ENCODE measurements around the gene CRYGC. TPM values are rescaled to one million over a fixed set of nuclear protein-coding genes. Genes with fewer than 3 reads are reported as not detected.

Gene CRYGC
- total and polyA plus RNA-seq, 2 experiments from 2014 or later: not detected

GRCh38 chr2:208097313-208097712 is 32.3 kb downstream of the CRYGC start:
- H4K20me1 ChIP-seq (replicated peaks; ENCODE audit: insufficient read depth): no peaks in the 10 kb centered on the region
- peaks cover 10% of the 10 kb centered on the region for H3K4me1 ChIP-seq (ENCODE audit: insufficient read depth)
- H3K27me3 Mint-ChIP-seq (ENCODE audit: insufficient read depth, low read depth, poor library complexity): peaks cover 3% of the 10 kb centered on the region
- H3K27ac Mint-ChIP-seq: no peak overlapping the region
- TF ChIP-seq CREB1 (CRISPR knock-in tag; IDR thresholded peaks at IDR 0.05; ENCODE audit: low read depth): no peak
- no peak for TF ChIP-seq EZH2 (IDR thresholded peaks at IDR 0.05; ENCODE audit: low read depth, unreplicated experiment)
- no peak for TF ChIP-seq JUNB (IDR thresholded peaks at IDR 0.05; ENCODE audit: unreplicated experiment)
- no peak for TF ChIP-seq NANOG (IDR thresholded peaks at IDR 0.05; ENCODE audit: borderline replicate concordance)
- TF ChIP-seq REST (IDR thresholded peaks at IDR 0.05; ENCODE audit: unreplicated experiment): no peak
- TF ChIP-seq ETS1 (IDR thresholded peaks at IDR 0.05): no peak
- no peak for TF ChIP-seq ZNF331 (CRISPR knock-in tag; IDR thresholded peaks at IDR 0.05; ENCODE audit: low read depth)
- no peak for TF ChIP-seq STAT1 (IDR thresholded peaks at IDR 0.05; ENCODE audit: unreplicated experiment)
- TF ChIP-seq ZNF114 (CRISPR knock-in tag; IDR thresholded peaks at IDR 0.05): no peak
- TF ChIP-seq, protein P1, sequence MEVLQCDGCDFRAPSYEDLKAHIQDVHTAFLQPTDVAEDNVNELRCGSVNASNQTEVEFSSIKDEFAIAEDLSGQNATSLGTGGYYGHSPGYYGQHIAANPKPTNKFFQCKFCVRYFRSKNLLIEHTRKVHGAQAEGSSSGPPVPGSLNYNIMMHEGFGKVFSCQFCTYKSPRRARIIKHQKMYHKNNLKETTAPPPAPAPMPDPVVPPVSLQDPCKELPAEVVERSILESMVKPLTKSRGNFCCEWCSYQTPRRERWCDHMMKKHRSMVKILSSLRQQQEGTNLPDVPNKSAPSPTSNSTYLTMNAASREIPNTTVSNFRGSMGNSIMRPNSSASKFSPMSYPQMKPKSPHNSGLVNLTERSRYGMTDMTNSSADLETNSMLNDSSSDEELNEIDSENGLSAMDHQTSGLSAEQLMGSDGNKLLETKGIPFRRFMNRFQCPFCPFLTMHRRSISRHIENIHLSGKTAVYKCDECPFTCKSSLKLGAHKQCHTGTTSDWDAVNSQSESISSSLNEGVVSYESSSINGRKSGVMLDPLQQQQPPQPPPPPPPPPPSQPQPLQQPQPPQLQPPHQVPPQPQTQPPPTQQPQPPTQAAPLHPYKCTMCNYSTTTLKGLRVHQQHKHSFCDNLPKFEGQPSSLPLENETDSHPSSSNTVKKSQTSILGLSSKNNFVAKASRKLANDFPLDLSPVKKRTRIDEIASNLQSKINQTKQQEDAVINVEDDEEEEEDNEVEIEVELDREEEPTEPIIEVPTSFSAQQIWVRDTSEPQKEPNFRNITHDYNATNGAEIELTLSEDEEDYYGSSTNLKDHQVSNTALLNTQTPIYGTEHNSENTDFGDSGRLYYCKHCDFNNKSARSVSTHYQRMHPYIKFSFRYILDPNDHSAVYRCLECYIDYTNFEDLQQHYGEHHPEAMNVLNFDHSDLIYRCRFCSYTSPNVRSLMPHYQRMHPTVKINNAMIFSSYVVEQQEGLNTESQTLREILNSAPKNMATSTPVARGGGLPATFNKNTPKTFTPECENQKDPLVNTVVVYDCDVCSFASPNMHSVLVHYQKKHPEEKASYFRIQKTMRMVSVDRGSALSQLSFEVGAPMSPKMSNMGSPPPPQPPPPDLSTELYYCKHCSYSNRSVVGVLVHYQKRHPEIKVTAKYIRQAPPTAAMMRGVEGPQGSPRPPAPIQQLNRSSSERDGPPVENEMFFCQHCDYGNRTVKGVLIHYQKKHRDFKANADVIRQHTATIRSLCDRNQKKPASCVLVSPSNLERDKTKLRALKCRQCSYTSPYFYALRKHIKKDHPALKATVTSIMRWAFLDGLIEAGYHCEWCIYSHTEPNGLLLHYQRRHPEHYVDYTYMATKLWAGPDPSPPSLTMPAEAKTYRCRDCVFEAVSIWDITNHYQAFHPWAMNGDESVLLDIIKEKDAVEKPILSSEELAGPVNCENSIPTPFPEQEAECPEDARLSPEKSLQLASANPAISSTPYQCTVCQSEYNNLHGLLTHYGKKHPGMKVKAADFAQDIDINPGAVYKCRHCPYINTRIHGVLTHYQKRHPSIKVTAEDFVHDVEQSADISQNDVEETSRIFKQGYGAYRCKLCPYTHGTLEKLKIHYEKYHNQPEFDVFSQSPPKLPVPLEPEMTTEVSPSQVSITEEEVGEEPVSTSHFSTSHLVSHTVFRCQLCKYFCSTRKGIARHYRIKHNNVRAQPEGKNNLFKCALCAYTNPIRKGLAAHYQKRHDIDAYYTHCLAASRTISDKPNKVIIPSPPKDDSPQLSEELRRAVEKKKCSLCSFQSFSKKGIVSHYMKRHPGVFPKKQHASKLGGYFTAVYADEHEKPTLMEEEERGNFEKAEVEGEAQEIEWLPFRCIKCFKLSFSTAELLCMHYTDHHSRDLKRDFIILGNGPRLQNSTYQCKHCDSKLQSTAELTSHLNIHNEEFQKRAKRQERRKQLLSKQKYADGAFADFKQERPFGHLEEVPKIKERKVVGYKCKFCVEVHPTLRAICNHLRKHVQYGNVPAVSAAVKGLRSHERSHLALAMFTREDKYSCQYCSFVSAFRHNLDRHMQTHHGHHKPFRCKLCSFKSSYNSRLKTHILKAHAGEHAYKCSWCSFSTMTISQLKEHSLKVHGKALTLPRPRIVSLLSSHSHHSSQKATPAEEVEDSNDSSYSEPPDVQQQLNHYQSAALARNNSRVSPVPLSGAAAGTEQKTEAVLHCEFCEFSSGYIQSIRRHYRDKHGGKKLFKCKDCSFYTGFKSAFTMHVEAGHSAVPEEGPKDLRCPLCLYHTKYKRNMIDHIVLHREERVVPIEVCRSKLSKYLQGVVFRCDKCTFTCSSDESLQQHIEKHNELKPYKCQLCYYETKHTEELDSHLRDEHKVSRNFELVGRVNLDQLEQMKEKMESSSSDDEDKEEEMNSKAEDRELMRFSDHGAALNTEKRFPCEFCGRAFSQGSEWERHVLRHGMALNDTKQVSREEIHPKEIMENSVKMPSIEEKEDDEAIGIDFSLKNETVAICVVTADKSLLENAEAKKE (CRISPR knock-in tag; IDR thresholded peaks at IDR 0.05): no peak
- H3K9me3 Mint-ChIP-seq: no peaks in the 10 kb centered on the region
- no peaks in the 10 kb centered on the region for H3K36me3 Mint-ChIP-seq (ENCODE audit: low read depth)
- no peak overlapping the region for H3K4me3 Mint-ChIP-seq
- DNase-seq (ENCODE audit: low spot score): no peak
- no peak overlapping the region for H3K4me2 ChIP-seq
- no peak for ATAC-seq
- H3K4me3 ChIP-seq: no peak overlapping the region
- H3K4me1 Mint-ChIP-seq: peaks cover 6% of the 10 kb centered on the region
- no peaks in the 10 kb centered on the region for H3K36me3 ChIP-seq (ENCODE audit: insufficient read depth)
- H3K79me2 ChIP-seq (replicated peaks; ENCODE audit: insufficient read depth): no peaks in the 10 kb centered on the region
- no peak overlapping the region for H2AFZ ChIP-seq
- no peaks in the 10 kb centered on the region for H3F3A ChIP-seq (replicated peaks; ENCODE audit: low read depth)
- no peaks in the 10 kb centered on the region for H3K9me2 ChIP-seq (ENCODE audit: insufficient read depth)
- no peak overlapping the region for H3K27ac ChIP-seq (ENCODE audit: low read depth)
- no peaks in the 10 kb centered on the region for H3K27me3 ChIP-seq (ENCODE audit: insufficient read depth)
